HTERT RPE-1 (cell line): ENCODE data around the gene PRPH2.
"Not testable (repeated sequence)": the region's sequence is repeated elsewhere in the genome, so short reads cannot be mapped to it uniquely, and the experiment has no call there.

Experiments
- in situ Hi-C: fragments of 300-500 bp; cut with MboI; formaldehyde crosslinking; loops from 4 replicates; pipeline ENCODE4 v1.14.3; 2020; ENCODE audit warnings: low sequenced_read_pairs

The PRPH2 gene

DNA sequence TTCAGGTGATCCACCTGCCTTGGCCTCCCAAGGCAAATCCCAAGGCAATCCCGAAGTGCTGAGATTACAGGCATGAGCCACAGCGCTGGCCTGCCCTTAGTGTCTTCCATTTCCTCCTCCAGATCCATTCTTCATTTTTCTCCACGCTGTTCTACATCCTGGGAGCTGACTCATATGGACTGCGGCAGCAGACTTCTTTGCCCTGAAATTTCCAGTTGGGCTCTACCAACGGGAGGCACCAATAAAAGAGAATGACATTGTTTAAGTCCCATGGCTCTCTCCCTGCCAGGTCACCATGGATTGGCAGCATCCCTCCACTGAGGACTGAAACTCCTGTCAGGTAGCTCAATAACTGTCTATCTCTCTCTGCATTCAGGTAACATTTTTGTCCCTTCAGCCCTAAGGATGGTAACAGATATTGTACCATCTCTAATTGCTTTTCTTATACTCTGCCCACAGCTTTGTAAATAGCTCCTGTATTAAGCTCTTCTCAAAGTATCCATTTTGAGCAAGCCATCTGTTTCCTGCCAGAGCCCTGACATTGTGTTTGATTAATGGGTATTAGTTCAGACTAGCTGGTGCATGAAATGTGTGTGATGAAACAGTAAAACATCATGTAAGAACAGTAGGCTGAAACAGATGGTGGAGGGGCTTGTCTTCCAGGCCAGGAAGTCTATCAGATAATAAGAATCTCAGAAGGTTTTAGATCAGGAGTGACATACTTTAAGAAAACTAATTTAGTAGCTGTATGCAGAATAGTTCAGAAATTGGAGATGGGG, 19.9 kb upstream of the PRPH2 start:
- in situ Hi-C loops = no loop called here

DNA sequence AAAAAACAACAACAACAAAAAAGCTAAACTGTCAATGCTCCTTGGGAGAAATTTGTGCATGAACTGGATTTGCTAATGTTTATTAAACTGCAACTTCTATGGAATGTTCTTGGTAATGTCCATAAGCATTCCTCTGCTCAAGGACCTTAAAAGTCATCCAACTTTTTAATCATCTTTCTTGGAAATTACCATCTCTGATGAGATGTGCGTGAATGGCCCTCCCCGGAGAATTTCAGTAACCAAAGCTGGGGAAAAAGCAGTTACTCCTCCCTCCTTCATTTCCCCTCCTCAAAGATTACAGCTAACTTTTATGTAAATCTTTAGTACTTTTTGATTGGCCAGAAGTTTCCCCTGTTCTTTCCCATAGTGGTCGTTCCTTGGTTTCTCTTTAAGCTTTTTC, 18.3 kb upstream of the PRPH2 start:
- in situ Hi-C loops = no loop called here

DNA sequence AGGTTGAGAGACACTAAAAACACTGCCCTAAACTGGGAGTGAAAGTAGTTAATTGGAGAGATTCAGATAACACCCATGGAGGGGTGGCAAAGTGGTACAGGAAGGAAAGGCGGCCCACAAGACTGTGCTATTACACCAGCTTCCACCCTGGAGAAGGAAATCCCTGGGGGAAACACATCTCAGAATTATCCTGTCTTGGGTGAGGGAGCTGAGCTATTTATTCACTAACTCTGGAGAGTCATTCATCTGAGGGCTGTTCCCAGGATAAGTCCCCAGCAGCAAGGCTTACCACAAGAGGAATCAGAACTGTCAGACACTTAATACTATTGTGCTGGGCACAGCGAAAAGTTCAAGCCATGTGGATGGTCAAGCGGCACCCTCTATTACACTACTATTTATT, 13.6 kb upstream of the PRPH2 start:
- in situ Hi-C loops = no loop called here

DNA sequence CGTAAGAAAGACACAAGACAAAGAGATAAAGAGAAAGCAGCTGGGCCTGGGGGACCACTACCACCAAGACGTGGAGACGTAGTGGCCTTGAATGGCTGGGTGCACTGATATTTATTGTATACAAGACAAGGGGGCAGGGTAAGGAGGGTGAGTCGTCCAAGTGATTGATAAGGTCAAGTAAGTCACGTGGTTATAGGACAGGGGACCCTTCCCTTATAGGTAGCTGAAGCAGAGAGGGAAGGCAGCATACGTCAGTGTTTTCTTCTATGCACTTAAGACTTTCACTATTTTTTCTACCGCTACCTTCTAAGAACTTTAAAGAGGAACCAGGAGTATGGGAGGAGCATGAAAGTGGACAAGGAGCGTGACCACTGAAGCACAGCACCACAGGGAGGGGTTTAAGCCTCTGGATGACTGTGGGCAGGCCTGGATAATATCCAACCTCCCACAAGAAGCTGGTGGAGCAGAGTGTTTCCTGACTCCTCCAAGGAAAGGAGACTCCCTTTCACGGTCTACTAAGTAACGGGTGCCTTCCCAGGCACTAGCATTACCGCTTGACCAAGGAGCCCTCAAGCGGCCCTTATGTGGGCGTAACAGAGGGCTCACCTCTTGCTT, 11.6 kb upstream of the PRPH2 start:
- in situ Hi-C loops = not testable (repeated sequence)

DNA sequence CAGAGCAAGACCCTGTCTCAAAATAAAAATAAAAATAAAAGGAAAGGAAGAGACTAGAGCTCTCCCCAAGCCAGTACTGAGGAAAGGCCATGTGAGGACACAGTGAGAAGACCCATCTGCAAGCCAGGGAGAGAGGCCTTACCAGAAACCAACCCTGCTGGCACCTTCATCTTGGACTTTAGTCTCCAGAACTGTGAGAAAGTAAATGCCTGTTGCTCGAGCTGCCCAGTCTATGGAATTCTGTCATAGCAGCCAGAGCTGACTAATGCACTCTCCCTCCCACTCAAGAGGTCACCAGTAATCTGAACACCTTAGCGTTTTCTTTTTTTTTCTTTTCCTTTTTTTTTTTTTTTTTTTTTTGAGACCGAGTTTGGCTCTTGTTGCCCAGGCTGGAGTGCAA, 7.3 kb upstream of the PRPH2 start:
- in situ Hi-C loops = no loop called here

DNA sequence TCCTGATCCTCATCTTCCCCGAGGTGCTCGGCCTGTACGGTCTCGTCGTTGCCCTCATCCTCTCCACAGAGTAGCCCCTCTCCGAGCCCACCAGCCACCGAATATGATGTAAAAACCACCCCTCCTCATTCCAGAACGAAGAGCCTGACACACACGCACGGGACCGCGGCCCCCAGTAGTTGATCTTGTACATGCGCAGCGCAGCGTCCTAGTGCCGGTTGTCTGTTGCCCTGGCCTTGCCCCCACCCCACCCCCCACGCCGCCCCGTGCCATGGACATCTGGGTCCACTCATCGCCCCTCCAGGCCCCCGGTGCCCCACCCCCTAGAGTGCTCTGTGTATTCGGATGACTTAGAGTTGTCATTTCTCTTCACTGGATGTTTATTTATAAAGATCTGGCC, 5.2 kb upstream of the PRPH2 start:
- in situ Hi-C loops = no loop called here

DNA sequence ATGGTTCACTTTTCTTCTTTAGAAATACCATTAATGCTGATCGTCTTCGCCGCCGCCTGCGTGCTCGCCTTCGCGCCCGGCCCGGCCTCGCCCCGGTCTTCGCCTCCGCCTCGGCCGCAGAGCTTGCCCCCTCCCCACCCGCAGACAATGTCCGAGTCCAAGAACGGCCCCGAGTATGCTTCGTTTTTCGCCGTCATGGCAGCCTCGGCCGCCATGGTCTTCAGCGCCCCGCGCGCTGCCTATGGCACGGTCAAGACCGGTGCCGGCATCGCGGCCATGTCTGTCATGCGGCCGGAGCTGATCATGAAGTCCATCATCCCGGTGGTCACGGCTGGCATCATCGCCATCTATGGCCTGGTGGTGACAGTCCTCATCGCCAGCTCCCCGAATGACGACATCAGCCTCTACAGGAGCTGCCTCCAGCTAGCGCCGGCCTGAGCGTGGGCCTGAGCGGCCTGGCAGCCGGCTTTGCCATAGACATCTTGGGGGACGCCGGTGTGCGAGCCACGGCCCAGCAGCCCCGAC, 4.8 kb upstream of the PRPH2 start:
- in situ Hi-C loops = no loop called here

DNA sequence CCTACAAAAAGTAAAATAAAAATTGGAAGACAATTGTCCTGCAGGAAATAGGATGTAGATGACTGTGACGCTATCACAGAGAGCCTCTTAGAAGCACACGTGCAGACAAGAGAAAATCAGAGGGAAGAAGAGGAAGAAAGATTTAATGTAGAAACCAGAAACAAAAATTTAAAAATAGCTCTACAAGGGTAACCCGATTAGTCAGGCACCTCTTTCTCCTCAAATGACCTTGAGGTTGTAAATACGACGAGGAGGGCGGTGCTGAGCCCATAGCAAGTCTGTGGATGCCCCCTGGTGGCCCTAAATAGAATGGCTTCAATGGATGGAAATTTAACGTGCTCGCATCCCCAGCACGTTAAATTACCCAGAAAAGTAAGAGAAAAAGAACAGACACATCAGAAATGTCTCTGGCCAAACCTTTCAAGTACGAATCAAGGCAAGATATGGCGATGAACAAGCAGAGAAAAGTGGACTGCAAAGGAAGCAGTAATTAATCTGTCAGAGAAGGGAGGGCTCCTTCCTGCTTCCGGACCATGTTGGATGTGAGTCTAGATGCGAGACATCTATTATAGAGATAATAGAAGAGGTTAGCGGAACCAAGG, 4.2 kb upstream of the PRPH2 start:
- in situ Hi-C loops = no loop called here

DNA sequence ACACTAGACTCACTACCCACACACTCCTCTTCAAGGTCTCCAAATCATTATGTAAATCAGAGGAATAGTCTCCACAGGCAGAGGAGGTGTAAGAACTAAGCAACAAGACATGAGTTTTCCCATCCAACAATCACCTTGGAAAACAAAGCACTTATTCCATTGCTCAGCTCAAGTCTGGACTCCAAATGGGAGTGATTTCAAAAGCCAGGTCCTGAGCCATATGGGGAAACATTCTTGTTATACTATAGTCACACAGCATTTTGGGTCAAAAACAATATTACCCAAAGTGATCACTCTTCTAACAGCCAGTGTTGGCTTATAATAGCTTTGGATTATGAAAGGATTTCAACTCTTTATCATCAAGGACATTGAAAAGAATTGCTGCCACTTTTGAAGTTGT, 3.6 kb upstream of the PRPH2 start:
- in situ Hi-C loops = no loop called here

DNA sequence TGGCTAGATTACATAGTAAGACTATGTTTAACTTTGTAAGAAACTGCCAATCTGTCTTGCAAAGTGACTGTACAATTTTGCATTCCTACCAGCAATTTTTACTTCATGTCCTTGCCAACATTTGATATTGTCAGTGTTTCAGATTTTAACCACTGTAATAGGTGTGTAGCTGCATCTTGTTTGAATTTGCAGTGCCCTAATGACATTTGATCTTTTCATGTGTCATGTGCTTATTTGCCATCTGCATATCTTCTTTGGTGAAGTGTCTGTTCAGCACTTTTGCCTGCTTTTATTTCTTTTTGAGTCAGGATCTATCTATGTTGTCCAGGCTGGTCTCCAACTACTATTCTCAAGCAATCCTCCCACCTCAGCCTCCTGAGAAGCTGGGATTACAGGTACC, 2.4 kb upstream of the PRPH2 start:
- in situ Hi-C loops = no loop called here

DNA sequence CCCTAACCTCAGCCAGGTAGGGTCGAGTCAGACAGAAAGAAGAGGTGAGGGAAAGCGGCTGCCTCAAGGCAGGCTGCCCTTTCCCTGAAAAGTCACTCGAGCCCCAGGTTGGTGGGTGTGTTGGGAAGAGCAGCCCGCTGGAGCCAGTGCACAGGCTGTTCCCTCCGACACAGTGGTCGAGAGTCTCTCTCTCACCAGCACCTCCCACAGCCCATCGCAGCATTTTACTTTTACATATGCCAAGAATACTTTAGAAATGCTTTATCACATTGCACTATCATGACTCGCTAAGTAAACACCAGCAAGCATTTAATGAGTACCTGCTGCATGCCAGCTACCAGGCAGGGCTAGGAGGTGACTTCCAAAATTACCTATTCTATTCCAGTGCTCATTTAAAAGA, 1.7 kb downstream of the PRPH2 start:
- in situ Hi-C loops = no loop called here

DNA sequence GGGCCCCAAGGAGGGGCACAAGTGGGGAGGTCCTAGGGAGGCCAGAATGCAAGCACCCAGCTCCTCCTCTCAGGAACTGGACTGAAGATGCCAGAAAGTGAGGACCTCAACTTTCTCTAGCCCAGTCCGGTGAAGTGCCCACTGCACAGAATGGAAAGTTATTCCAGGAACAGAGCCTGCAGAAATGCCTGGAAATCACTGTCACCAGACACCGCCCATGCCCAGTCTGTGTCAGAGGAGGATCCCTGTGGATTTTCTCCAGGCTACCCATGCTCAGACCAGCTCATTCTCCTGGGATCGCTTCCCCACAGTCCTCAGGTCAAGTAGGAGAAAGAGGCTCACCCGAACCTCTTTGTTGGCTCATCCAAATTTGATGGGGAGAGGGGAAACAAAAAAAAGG, 6.5 kb downstream of the PRPH2 start:
- in situ Hi-C loops = no loop called here

DNA sequence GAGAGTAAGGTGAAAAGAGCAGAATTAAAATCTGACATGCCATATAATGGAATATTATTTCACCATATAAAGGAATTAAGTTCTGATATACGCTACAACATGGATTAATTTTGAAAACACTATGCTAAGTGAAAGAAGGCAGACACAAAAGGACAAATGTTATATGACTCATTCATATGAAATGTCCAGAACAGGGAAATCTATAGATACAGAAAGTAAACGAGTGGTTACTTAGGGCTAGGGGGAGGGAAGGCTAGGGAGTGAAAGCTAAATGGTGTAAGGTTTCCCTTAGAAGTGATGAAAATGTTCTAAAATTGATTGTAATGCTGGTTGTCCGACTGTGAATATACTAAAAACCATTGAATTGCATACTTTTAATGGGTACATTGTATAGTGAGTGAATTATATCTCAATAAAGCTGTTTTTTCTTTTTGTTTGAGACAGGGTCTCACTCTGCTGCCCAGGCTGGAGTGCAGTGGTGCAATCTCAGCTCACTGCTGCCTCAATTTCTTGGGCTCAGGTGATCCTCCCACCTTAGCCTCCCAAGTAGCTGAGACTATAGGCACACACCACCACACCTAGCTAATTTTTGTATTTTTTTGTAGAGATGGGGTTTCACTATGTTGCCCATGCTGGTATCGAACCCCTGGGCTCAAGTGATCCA, 8.2 kb downstream of the PRPH2 start:
- in situ Hi-C loops = no loop called here

DNA sequence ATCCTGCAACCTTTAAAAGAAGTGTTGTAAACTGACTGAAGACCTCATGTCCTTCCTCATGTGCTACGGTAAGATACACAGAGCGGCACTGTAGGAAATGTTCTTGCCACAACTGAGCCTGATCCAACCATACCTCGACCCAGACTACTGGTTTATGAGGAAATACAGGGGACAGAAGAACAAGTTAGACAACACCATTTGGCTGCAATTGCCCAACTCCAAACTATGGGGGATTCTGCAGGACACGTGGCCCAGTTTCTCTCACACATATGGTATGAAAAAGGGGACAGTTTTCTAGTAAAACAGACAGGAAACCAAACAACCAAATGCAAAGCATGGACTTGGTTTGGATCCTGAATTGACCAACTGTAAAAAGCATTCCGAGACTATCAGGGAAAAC, 10.5 kb downstream of the PRPH2 start:
- in situ Hi-C loops = no loop called here

DNA sequence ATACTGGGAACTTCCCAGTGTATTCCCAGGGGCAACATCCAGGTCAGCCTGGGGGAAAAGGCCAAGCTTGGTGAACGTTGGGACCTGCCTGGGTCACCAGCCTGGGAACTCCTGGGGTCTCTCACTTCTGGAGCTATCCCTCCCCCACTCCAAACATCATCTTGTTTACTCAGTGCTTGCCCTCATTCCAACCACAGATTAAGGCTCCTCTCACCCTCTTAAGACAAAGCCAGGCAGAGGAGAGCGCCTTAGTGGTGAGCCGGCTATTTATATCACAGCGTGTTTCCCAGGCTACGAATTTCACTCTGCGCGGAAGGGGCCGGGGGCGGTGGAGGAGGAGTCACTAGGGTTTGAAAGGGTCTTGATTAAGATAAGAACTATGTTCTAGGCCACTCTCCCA, 12.1 kb downstream of the PRPH2 start:
- in situ Hi-C loops = no loop called here

DNA sequence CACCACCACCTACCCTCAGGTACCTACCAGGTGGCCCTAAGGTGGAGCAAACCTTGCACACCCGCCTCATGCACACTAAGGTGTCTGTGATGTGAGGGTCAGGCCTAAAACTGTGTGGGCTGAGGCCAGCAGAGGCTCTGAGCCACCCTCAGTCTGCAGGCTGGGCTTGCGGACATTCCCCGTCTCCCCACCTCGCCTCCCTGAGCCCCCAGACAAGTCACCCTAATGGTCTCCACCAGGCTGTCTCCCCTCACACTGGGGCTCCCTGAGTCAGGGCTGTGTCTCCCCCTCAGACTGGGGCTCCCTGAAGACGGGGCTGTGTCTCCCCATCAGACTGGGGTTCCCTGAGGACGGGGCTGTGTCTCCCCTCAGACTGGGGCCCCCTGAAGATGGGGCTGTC, 12.5 kb downstream of the PRPH2 start:
- in situ Hi-C loops = no loop called here

DNA sequence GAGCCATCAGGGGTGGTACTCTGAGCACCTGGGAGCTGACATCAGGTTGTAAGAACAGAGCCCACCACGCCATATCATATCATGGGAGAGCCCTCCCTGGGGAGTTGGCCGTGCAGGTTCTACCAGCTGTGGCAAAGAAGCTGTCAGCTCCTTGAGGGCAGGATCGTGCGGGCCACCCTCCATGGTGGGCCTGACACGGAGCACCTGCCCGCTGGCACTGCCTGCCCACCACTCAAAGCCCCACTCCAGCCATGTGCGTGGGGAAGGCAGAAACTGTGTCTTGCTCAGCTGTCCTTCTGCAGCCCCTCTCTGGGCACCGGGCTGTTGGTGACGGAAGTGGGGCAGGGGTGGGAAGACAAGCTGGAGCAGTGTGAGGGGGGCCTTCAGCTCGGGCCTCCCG, 14.3 kb downstream of the PRPH2 start:
- in situ Hi-C loops = no loop called here

DNA sequence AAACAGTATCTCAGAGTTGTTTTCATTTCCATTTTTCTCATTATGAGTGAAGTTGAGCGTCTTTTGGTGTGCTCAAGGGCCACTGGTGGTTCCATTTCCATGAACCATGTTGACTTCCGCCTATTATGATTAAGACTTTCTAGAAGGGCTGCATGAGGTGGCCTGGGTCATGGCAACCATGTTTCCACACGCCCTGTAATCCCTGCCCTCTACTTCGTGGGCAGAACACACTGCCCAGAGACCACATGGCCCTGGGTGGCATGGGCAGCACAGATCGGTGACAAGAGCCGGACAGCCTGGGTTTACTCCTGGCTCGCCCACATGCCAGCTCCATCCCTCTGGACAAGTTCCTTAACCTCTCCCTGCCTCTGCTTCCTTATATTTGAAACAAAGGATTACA, 14.8 kb downstream of the PRPH2 start:
- in situ Hi-C loops = no loop called here

DNA sequence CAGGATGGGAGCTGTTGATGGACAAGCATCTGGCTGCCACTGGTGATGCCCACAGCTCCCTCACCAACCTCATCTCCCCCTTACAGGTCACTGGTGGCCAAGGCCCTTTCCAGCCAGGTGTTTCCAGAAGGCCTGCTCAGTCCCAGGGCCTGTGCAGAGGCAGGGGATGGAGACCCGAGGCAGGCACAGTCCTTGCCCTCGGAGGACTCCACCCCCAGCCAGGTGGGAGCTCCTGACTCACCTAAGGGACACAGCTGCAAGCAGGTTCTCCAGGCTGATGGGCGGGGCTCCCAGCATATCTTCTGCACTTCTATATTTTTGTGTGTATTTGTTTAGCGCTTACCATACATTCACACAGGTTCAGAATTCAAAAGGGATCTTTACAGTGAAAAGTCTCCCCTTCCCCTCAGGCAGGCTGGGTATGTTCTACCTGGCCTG, 17.4 kb downstream of the PRPH2 start:
- in situ Hi-C loops = no loop called here

DNA sequence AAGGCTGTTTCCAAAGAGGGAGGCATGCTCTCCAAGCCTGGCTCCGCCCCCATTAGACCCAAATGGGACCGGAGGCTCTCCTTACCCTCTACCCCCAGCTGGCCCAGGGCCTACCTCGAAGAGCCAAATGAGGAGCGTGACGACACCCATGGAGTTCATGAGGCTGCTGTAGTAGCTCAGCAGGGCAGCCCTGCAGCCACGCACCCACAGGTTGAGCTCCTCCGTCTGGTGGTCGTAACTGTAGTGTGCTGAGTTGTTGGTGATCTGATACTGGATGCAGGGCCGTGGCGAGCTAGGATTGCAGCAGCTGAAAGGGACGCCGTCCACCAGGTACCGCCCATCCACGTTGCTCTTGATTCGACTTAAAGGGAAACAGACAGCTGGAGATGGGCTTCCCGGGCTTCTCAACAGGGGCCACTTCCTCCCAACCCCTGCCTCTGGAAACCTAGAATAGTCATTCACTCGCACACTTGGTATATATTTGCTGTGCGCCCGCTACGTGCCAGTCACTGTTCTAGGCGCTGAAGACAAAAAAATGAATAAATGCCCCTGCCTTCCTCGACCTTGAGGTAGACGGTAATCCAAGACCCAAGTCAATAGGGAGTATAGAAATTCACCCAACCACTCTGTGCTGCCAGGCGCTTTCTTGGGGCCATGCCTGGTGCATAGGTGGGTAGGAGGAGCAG, 18.0 kb downstream of the PRPH2 start:
- in situ Hi-C loops = no loop called here

DNA sequence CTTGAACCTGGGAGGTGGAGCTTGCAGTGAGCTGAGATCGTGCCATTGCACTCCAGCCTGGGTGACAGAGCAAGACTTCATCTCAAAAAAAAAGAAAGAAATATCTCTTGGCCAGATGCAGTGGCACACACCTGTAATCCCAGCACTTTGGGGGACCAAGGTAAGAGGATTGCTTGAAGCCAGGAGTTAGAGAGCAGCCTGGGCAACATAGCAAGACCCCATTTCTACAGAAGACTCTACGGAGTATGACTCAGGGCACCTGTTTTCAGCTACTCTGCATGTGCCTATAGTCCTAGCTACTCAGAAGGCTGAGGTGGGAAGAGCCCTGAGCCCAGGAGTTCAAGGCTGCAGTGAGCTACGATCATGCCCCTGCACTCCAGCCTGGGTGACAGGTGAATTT, 19.6 kb downstream of the PRPH2 start:
- in situ Hi-C loops = not testable (repeated sequence)
